Stomach (tissue), 4 donors: ENCODE measurements around the gene DNM3.

ENCODE experiments used
- EP300 ChIP-seq: sonication (generic); formaldehyde crosslinking; IDR thresholded peaks from one replicate; pipeline ENCODE4 v1.6.1; 2017; ENCODE audit warnings: antibody characterized with exemption
- POLR2A ChIP-seq, 4 donors: fragments of 450-650 bp; IDR thresholded peaks; one replicate each; pipeline ENCODE4 v1.6.1; 2016; ENCODE audit warnings: antibody characterized with exemption in 4 of 4, control low read depth in 2 of 4, mild to moderate bottlenecking in 1 of 4, moderate library complexity in 1 of 4
- POLR2AphosphoS5 ChIP-seq, 3 donors: sonication (generic); formaldehyde crosslinking; IDR thresholded peaks; one replicate each; pipeline ENCODE4 v1.6.1; 2016; ENCODE audit warnings: antibody characterized with exemption in 3 of 3
- TF ChIP-seq, protein P1 (sequence below), 7 experiments: fragments of 450-650 bp in 4 of 7; fragments of 200-600 bp in 3 of 7; sonication (generic) in 3 of 7; IDR thresholded peaks; one replicate each; pipeline ENCODE4 v1.5.1; 2016 to 2019; ENCODE audit warnings: antibody characterized with exemption in 7 of 7, control low read depth in 2 of 7, mild to moderate bottlenecking in 1 of 7

DNA sequence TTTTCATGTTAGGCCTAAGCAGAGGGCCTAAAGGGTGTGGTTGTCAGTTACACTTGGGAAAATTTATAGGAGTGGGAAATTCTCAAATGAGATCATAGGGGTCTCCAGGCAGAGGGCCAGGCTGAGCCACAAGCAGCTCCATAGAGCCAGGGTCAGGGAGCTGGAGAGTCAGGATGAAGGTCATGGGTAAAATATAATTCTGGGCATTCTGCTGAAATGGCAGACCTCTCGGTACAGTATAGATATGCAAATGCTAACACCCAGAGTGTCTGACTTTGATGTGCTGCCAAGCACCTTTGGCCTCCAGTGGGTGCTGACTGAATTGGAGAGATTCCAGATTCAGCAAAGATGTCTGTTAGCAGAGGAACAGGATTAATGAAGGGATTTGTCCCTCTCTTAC, 40.1 kb downstream of the DNM3 start:
- TF ChIP-seq, protein P1, sequence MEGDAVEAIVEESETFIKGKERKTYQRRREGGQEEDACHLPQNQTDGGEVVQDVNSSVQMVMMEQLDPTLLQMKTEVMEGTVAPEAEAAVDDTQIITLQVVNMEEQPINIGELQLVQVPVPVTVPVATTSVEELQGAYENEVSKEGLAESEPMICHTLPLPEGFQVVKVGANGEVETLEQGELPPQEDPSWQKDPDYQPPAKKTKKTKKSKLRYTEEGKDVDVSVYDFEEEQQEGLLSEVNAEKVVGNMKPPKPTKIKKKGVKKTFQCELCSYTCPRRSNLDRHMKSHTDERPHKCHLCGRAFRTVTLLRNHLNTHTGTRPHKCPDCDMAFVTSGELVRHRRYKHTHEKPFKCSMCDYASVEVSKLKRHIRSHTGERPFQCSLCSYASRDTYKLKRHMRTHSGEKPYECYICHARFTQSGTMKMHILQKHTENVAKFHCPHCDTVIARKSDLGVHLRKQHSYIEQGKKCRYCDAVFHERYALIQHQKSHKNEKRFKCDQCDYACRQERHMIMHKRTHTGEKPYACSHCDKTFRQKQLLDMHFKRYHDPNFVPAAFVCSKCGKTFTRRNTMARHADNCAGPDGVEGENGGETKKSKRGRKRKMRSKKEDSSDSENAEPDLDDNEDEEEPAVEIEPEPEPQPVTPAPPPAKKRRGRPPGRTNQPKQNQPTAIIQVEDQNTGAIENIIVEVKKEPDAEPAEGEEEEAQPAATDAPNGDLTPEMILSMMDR (IDR thresholded peaks at IDR 0.05) = no peak
- no peak for TF ChIP-seq POLR2A (IDR thresholded peaks at IDR 0.05)
- TF ChIP-seq POLR2AphosphoS5 (IDR thresholded peaks at IDR 0.05) = no peak
- no peak for TF ChIP-seq EP300
